Raji (cell line): ENCODE data around the gene CCR4.

Experiments used
- POLR2A ChIP-seq: IDR thresholded peaks from 2 replicates; pipeline ENCODE4 v1.6.1; 2011; ENCODE audit warnings: low read depth, low read length, control low read depth; ENCODE audit not compliant: insufficient read depth

CCR4 gene

DNA sequence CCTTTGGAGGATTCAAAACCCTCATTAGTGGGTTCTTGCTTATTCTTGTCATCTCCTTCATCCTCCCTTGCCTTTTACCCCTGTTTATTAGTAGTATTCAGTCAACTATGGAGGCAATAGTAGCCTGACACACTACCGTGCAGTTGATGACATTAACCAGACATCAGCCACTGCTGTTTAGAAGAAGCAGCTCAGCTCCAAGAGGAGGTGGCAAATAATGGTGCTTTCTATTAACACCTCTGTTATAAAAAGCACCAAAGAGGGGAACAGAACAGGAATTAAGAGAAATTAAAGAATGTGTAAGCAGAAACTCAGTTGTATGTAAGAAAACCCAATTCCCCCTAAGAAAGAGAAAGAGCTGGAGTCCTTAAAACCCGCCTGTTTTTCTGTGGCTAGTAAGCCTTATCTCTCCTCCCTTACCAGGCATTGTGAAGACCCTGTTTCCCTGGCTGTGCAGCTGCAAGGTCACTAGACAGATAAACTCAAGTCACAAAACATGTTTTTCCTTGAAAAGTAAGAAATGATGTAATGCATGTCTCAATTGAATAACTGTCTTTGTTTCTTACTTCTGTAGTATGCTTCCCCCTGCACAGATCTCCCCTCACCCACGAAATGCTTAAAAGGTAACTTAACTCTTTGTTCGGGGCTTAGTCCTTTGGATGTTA, 21.2 kb downstream of the CCR4 start:
- TF ChIP-seq POLR2A, result no peak

GRCh38 chr3:32973982-32974381, 22.5 kb downstream of the CCR4 start:
- TF ChIP-seq POLR2A, result no peak

- no peak for TF ChIP-seq POLR2A
These were observed 24.6 kb downstream of the CCR4 start for GRCh38 chr3:32975891-32976595.

- TF ChIP-seq POLR2A, result no peak
These were observed 26.4 kb downstream of the CCR4 start for GRCh38 chr3:32977861-32978260.

GRCh38 chr3:32978331-32978730, 26.9 kb downstream of the CCR4 start:
- no peak for TF ChIP-seq POLR2A

DNA sequence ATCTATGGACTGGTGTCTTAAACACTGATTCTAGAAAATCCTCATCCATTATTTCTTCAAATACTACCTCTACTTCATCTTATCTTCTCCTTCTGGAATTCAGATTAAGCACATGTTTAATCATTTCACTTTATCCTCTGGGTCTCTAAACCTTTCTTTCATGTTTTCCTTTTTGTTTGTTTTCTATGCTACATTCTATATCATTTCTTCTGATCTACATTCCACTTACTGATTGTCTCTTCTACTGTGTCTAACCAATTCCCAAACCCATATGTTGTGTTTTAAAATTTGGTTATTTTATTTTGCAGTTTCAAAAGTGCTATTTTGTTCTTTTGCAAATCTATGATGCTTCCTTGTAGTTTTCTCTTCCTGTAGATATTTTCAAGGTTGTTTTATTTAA, 31.7 kb downstream of the CCR4 start:
- TF ChIP-seq POLR2A, result no peak

- no peak for TF ChIP-seq POLR2A
These were observed 37.7 kb downstream of the CCR4 start for GRCh38 chr3:32989171-32989570.

- TF ChIP-seq POLR2A, result no peak
These were observed 38.7 kb downstream of the CCR4 start for GRCh38 chr3:32990116-32990515.

GRCh38 chr3:32991781-32992180, 40.3 kb downstream of the CCR4 start:
- no peak for TF ChIP-seq POLR2A

- TF ChIP-seq POLR2A, result no peak
These were observed 40.9 kb downstream of the CCR4 start for GRCh38 chr3:32992310-32992686.

GRCh38 chr3:32994045-32994444, 42.6 kb downstream of the CCR4 start:
- no peak for TF ChIP-seq POLR2A

- TF ChIP-seq POLR2A, result no peak
These were observed 43.7 kb downstream of the CCR4 start for GRCh38 chr3:32995098-32995497.

DNA sequence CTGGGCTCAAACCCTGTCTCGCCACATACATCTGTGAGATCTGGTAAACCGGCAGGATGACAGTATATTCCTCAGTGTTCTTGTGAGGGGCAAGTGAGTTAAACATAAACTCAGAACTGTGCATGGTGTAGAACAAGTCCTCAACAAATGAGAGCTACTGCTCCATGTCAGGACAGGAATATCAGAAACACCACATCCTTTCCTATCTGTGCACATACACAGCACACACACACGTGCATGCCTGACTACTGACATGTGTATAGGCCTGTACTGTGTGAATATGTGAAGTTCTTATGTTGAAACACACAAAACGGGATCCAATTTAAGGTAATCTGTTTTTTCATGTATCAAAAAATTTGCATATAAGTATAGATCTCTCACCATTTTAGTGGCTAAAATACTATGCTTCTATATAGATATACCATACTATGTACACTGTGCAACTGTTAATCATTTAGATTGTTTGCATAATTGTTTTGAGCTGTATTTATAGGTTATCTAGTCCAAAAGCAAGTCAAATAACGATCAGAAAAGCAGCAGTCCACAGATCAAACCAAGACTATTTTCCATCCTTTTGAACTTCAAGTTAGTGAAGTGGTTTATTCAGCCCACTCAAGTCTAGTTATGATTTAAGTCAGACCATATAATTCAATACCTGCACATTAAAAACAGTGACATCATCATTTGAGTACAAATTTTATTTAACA, 44.8 kb downstream of the CCR4 start:
- TF ChIP-seq POLR2A, result no peak

DNA sequence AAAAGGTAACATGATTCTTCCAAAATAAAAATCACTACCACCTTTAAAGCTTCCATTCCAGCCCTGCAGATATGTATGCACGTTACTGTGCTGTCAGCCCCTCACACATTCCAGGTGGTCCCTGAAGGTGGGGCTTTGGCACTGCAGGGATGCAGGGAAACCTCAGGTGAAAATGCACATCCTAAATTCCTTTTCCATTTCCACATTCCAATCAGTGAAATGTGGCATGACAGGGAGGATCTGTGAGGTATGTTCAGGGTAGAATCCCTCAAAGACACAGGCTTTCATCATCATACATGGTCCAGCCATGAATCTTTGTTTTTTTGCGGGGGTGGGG, 45.3 kb downstream of the CCR4 start:
- TF ChIP-seq POLR2A, result no peak

DNA sequence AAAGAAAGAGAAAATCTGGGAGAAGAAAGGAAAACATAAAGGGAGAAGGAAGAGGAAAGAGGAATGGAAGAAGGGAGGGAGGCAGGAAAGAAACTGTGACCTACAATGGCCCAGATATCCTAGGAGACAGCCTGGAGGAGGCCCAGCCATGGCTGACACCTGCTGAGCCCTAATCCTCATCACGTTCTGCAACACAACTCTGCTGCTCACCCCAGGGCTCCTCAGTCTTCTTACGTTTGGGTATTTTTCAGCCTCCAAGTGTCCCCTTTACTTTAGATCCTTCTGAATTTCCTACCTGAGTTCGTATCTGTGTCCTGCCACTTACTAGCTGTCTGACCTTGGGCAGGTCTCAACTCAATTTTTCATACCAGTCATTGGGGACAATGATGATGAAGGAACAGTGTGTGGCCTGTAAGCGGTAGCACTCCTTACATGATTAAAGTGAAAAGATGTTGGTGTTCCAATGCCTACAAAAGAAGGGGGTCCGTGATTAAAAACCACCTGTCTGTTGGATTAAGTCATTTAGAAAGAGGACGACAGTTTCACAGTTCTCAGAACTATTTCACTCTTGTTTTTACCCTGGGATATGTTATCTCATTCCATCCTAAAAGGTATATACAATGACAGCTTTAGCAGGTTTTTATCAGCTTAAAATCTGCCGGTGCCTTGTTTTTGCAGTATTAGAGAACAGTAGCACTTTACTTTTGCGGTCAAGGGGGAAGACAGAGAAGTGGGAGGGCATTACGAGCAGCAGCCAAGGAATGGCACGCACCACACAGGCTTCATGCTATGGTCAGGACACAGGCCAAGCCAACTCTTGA, 47.4 kb downstream of the CCR4 start:
- TF ChIP-seq POLR2A, result no peak
